GM12891 (cell line): ENCODE results near the gene CTNND2.

ENCODE experiments used
- PAX5 ChIP-seq: IDR thresholded peaks from 2 replicates; pipeline ENCODE4 v1.6.1; 2011; ENCODE audit warnings: low read length, moderate library complexity, mild to moderate bottlenecking; ENCODE audit not compliant: insufficient read depth, severe bottlenecking
- POLR2A ChIP-seq: IDR thresholded peaks from 2 replicates; pipeline ENCODE4 v1.6.1; 2011; ENCODE audit warnings: low read depth, low read length, control low read depth
- POLR2AphosphoS5 ChIP-seq: IDR thresholded peaks from 2 replicates; pipeline ENCODE4 v1.6.1; 2011; ENCODE audit warnings: low read depth, low read length, control low read depth
- POU2F2 ChIP-seq: IDR thresholded peaks from 2 replicates; pipeline ENCODE4 v1.6.1; 2011; ENCODE audit warnings: low read depth, mild to moderate bottlenecking, control low read depth, low read length, moderate library complexity
- SPI1 ChIP-seq: IDR thresholded peaks from 2 replicates; pipeline ENCODE4 v1.6.1; 2011; ENCODE audit warnings: low read depth, low read length, control low read depth
- TAF1 ChIP-seq: IDR thresholded peaks from 2 replicates; pipeline ENCODE4 v1.6.1; 2011; ENCODE audit warnings: low read depth, low read length, control low read depth

- TF ChIP-seq POLR2A (no peak), TAF1 (no peak), POLR2AphosphoS5 (no peak), POU2F2 (no peak), SPI1 (no peak), PAX5 (no peak)
Observed at GRCh38 chr5:11642438-11642837, 261.8 kb downstream of the CTNND2 start.
